GM19099 (cell line): ENCODE results near the gene NXNL2.

ENCODE experiments used
- POLR2A ChIP-seq: IDR thresholded peaks from 3 replicates; pipeline ENCODE4 v1.6.1; 2011; ENCODE audit warnings: low read depth; ENCODE audit not compliant: insufficient read length; ENCODE audit errors: extremely low read depth

The NXNL2 gene

DNA sequence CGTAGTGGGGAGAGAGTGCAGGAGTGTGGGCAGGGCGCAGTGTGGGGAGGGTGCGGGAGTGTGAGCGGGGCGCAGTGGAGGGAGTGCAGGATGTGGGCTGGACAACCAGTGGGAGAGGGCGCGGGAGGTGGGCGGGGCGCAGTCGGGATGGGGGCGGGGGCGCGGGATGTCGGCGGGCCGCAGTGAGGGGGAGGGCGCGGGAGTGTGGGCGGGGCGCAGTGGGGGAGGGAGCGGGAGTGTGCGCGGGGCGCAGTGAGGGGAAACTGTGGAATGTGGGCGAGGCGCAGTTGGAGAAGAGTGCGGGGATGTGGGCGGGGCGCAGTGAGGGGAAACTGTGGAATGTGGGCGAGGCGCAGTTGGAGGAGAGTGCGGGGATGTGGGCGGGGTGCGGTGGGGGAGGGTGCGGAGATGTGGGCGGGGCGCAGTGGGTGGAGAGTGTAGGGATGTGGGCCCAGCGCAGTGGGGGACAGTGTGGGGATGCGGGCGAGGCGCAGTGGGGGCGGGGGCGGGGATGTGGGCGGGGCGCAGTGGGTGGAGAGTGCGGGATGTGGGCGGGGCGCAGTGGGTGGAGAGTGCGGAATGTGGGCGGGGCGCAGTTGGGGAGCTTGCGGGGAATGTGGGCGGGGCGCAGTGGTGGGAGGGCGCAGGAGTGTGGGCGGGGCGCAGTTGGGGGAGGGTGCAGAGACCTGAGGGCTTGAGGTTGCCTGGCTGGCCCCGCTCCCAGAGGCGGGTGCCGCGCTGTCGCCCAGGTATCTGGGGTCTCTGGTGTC is at the start of gene NXNL2:
Gene NXNL2, plus strand, starts transcription at position 723 of the 770 bp plus-strand sequence. CDS start 257 bp downstream, outside the sequence.
- no peak for TF ChIP-seq POLR2A

DNA sequence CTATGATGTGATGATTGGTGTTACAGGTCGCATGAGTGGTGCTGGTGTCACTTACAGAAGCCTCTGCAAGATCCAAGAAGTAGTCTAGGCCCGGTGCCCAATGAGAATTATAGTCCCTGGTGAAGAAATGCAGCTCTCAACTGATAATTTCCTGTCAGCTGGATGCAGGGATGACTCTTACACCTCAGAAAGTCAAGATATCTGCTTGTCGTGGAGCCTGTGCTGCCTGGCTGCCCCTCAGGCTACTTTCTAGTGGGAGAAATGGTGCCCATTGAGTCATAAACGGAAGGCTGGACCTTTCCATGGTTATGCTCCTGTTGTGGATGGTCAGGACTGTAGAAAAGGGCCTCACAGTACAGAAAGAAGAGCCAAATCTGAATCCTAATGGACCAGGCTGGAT is 46.8 kb upstream of the NXNL2 start:
- TF ChIP-seq POLR2A, result no peak

DNA sequence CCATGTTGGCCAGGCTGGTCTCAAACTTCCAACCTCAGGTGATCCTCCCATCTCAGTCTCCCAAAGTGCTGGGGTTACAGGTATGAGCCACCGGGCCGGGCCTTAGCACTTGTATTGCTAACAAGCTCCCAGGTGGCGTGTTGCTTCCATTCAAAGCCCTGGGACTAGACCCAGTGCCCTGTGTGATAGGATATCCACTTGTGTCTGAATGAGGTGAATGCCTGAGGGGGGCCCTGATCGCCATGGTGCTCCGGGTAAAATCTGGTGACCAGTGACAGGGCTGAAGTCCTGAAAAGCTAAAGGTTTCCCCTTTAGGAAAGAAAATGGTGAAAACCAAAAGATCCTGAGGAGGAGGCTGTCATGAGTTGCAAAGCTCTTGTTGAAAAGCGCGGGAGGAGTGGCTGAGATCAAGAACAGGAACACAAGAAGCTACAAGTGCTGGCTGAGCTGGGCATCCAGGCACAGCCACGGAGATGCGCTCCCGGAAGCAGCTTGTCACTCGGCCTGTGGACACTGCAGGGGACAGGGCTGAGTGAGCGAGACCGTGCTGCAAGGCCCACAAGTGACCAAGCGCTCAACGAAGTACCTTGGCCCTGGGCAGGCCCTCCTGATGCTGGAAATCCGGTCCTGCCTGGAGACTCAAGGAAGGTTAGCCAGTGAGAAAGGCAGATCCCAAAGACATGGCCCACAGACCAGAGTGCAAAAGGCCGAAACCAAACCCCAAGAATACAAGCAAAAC is 39.8 kb upstream of the NXNL2 start:
- no peak for TF ChIP-seq POLR2A

GRCh38 chr9:88497224-88497623 is 37.8 kb upstream of the NXNL2 start:
- no peak for TF ChIP-seq POLR2A

DNA sequence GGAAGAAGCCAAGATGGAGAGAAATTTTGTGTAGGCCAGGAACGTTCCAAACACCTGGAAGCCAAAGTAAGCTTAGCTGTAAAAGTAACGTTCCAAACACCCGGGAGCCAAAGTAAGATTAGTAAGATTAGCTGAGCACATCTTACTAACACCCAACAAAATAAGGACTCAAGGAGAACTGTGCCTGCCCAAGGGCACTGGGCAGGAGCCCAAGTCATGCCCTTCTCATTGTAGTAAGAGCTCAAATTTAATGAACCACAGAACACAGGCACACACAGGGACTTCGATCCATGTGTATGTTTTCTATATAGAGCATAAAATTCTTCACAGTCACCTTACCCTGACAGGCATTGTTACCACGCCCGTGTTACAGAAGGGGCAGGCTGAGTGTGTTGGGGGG is 36.1 kb upstream of the NXNL2 start:
- no peak for TF ChIP-seq POLR2A

- no peak for TF ChIP-seq POLR2A
Measured at GRCh38 chr9:88501086-88501485, 33.9 kb upstream of the NXNL2 start.

DNA sequence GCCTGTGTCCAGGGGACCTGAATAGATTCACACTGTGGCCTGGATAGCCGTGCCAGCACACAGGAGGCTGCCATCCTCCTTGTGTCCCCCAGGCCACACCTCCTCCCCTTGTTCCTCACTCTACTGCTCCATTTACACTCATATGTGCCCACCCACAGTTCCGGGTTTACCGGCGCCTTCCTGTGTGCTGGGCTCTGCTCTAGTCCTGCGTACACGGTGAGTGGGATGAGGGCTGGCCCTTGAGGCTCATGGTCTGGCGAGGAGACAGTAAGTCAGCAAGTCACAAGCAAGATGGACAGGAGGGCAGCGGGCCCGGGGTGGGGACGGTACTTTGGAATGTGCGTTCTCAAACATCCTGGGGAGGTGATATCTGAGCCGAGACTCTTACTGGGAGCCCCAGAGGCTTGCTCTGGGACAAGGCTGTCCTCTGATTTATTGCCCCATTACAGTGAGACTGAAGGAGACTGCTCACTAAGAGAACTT is 32.4 kb upstream of the NXNL2 start:
- no peak for TF ChIP-seq POLR2A

GRCh38 chr9:88503081-88503844 is 31.7 kb upstream of the NXNL2 start:
- no peak for TF ChIP-seq POLR2A

GRCh38 chr9:88503845-88504764 is 30.9 kb upstream of the NXNL2 start:
- no peak for TF ChIP-seq POLR2A

DNA sequence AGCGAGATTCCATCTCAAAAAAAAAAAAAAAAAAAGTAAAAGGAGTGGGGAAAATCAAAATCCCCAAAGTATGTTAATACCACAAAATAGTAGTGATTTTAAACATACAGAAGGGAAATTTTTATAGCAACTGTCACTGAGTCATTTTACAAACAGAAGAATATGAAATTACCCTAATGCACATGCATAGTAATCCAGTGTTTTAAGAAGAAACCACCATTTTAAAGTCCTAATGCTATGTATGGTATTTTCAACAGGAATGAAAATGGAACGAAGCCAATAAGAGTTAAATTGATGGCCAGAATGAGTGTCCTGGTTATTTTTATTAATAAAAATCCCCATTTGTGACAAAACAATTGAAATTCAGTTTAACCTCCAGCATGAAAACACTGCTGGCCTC is 26.7 kb upstream of the NXNL2 start:
- TF ChIP-seq POLR2A, result no peak

DNA sequence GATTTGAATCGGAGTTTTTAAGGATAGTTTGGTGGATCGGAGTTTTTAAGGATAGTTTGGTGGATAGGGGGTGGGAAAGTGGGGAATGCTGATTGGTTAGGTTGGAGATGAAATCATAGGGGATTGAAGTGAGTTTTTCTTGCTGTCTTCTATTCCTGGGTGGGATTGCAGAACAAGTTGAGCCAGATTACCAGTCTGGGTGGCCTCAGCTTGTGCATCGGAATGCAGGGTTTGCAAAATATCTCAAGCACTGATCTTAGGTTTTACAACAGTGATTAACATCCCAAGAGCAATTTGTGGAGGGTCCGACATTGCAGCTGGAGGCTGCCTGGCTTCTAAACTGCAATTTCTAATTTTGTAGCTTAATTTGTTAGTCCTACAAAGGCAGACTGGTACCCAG is 23.1 kb upstream of the NXNL2 start:
- no peak for TF ChIP-seq POLR2A

GRCh38 chr9:88514247-88514646 is 20.7 kb upstream of the NXNL2 start:
- TF ChIP-seq POLR2A, result no peak

GRCh38 chr9:88521308-88521707 is 13.7 kb upstream of the NXNL2 start:
- TF ChIP-seq POLR2A, result no peak

DNA sequence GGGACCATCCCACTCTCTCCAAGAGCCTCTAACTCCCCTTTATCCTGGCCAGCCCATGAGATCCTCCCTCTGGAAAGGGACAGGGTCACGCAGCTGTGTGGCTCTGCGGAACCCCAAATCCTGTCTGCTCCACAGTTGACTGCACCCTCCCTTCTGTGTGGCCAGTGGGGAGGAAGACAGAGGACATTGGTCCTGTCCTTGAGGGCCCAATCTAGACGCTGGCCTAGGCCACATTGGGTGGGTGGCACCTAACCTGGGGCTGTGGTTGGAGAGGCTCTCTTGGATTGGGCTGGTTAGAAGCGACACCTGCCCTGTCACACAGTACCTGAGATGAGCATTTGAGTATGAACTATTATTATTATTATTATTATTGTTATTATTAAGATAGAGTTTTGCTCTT is 12.6 kb upstream of the NXNL2 start:
- no peak for TF ChIP-seq POLR2A

DNA sequence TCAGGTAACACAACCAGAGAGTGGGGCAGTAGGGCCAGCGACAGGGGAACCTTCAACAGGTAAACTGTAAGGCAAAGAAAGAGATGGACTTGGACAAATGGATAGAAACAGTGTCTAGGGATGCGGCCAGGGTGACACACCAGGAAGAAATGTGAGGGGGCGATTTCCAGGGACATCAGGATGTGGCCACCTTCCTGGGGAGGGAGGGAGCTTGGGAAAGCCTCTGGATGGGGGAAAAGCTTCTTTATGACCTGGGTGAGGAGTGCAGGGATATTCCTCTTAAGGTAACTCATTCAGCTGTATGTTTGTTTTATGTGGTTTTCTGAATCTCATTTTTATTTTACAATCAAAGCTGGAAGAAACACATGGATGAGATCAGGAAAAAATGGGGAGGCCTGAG is 11.9 kb upstream of the NXNL2 start:
- no peak for TF ChIP-seq POLR2A

GRCh38 chr9:88524911-88525310 is 10.1 kb upstream of the NXNL2 start:
- no peak for TF ChIP-seq POLR2A
